Stimulated activated CD4-positive, alpha-beta T cell treated with anti-CD3 and anti-CD28 coated beads, TNF-alpha, amount 100 ng/mL, for 24 hours (primary cell): ENCODE data around the gene PRKCD.

Experiments used
- DNase-seq, 3 experiments: peaks; one replicate each; pipeline ENCODE4 v3.0.0-alpha.2; 2020; ENCODE audit warnings: low read depth in 3 of 3

PRKCD gene

GRCh38 chr3:53170325-53171063, 9.5 kb downstream of the PRKCD start:
- DNase-seq, result no peak

GRCh38 chr3:53171064-53171418, 10.0 kb downstream of the PRKCD start:
- DNase-seq, result no peak

GRCh38 chr3:53171827-53172505, 11.0 kb downstream of the PRKCD start:
- no peak for DNase-seq

GRCh38 chr3:53173107-53173506, 12.1 kb downstream of the PRKCD start:
- no peak for DNase-seq

GRCh38 chr3:53174346-53175250, 13.6 kb downstream of the PRKCD start:
- no peak for DNase-seq

GRCh38 chr3:53175613-53176540, 14.9 kb downstream of the PRKCD start:
- DNase-seq, result no peak

- DNase-seq, result no peak
Observed at GRCh38 chr3:53178246-53178645, 17.2 kb downstream of the PRKCD start.

- no peak for DNase-seq
Observed at GRCh38 chr3:53179580-53179979, 18.6 kb downstream of the PRKCD start.

- no peak for DNase-seq
Observed at GRCh38 chr3:53180305-53181023, 19.5 kb downstream of the PRKCD start.

GRCh38 chr3:53181024-53181371, 20.0 kb downstream of the PRKCD start:
- no peak for DNase-seq

GRCh38 chr3:53181528-53181927, 20.5 kb downstream of the PRKCD start:
- DNase-seq, result no peak

GRCh38 chr3:53182764-53183355, 21.9 kb downstream of the PRKCD start:
- DNase-seq, result no peak

- DNase-seq, result no peak
Observed at GRCh38 chr3:53183514-53183913, 22.5 kb downstream of the PRKCD start.

- no peak for DNase-seq
Observed at GRCh38 chr3:53184701-53185100, 23.7 kb downstream of the PRKCD start.

- no peak for DNase-seq
Observed at GRCh38 chr3:53185761-53186465, 24.9 kb downstream of the PRKCD start.

GRCh38 chr3:53186726-53187125, 25.7 kb downstream of the PRKCD start:
- DNase-seq, result no peak

- no peak for DNase-seq
Observed at GRCh38 chr3:53187430-53187829, 26.4 kb downstream of the PRKCD start.

- no peak for DNase-seq
Observed at GRCh38 chr3:53188136-53188685, 27.2 kb downstream of the PRKCD start.

GRCh38 chr3:53188720-53189119, 27.7 kb downstream of the PRKCD start:
- no peak for DNase-seq
